Duodenal mucosa (tissue), 2 donors: ENCODE measurements around the gene ZNF438.

ENCODE experiments used
- H3K27ac ChIP-seq: one replicate; pipeline ENCODE4 v1.7.0; 2013; ENCODE audit warnings: low read depth, low read length
- H3K27me3 ChIP-seq, 2 donors: one replicate each; pipeline ENCODE4 v1.7.0; 2013; ENCODE audit warnings: low read length in 2 of 2, control low read depth in 1 of 2; ENCODE audit not compliant: insufficient read depth in 2 of 2, control insufficient read depth in 1 of 2
- H3K36me3 ChIP-seq, 2 donors: one replicate each; pipeline ENCODE4 v1.7.0; 2013; ENCODE audit warnings: low read length in 2 of 2, control low read depth in 1 of 2; ENCODE audit not compliant: insufficient read depth in 2 of 2, control insufficient read depth in 1 of 2
- H3K4me1 ChIP-seq, 2 donors: one replicate each; pipeline ENCODE4 v1.7.0; 2013; ENCODE audit warnings: low read length in 2 of 2, control low read depth in 1 of 2; ENCODE audit not compliant: insufficient read depth in 2 of 2, control insufficient read depth in 1 of 2
- H3K4me3 ChIP-seq, 2 donors: one replicate each; pipeline ENCODE4 v1.7.0; 2013; ENCODE audit warnings: low read length in 2 of 2, low read depth in 1 of 2
- H3K9ac ChIP-seq, 2 donors: one replicate each; pipeline ENCODE4 v1.7.0; 2013; ENCODE audit warnings: low read length in 2 of 2, low read depth in 1 of 2
- H3K9me3 ChIP-seq, 2 donors: one replicate each; pipeline ENCODE4 v1.7.0; 2013; ENCODE audit warnings: low read length in 2 of 2, control low read depth in 1 of 2; ENCODE audit not compliant: control insufficient read depth in 1 of 2

ZNF438 gene

DNA sequence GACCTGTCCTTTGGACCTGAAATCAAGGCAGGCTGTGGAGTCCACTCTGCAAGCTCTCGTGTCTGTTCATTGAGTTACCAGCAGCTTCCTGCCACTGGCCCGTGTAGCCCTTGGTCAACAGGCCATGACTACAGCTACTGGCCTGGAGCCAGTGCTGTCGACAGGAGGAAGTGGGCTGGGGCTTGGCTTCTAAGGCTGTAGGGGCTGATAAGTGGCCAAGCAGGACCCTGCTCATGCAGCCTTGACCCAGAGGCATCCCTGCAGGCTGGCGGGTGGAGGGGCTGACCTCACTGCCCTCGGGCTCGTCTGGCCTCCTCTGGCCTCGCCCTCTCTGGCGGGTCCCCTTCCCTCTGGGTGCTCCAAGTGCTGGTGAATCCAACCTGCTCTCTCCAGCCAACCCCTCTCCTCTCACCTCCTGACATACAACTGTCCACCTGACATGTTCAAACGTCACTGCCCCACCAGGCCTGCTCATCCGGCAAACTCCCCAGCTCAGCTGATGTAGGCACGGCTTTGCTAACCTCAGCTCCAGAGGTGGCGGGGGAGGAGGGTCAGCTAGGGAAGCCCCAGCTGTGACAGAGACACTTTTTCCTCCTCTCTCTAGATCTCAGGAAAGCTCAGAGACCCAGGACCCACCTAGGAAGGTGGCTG, 213.5 kb downstream of the ZNF438 start:
- no peak overlapping the region for H3K4me3 ChIP-seq
- H3K9me3 ChIP-seq, result no peaks in the 10 kb centered on the region
- no peaks in the 10 kb centered on the region for H3K27me3 ChIP-seq
- no peak overlapping the region for H3K9ac ChIP-seq
- no peak overlapping the region for H3K27ac ChIP-seq
- peaks cover 6 to 12% of the 10 kb centered on the region in 2 donors for H3K4me1 ChIP-seq
- H3K36me3 ChIP-seq, result no peaks in the 10 kb centered on the region

DNA sequence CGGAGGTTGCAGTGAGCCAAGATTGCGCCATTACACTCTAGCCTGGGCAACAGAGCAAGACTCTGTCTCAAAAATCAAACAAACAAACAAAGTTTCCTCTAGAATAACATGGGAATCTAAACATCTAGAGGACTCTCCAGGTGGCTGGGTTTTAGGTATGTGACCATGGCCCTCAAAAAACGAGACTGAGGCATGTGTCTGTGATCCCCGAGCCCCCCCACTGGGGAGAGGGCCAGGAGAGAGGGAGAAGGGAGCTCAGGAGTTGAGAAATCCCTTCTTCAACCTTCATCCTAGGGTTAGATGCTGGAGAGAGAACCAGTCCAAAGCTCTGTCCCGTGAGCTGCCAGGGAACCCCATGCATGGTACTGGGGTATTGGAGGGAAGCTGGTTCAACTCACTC, 214.1 kb downstream of the ZNF438 start:
- no peaks in the 10 kb centered on the region for H3K9me3 ChIP-seq
- no peak overlapping the region for H3K9ac ChIP-seq
- no peaks in the 10 kb centered on the region for H3K27me3 ChIP-seq
- no peaks in the 10 kb centered on the region for H3K36me3 ChIP-seq
- H3K4me3 ChIP-seq, result no peak overlapping the region
- no peak overlapping the region for H3K27ac ChIP-seq
- peaks cover 6 to 12% of the 10 kb centered on the region in 2 donors for H3K4me1 ChIP-seq

GRCh38 chr10:30816820-30817171, 214.9 kb downstream of the ZNF438 start:
- Histone ChIP-seq H3K36me3 (no peaks in the 10 kb centered on the region), H3K27me3 (no peaks in the 10 kb centered on the region), H3K4me1 (peaks cover 11 to 14% of the 10 kb centered on the region in 2 donors), H3K9me3 (no peaks in the 10 kb centered on the region), H3K27ac (no peak overlapping the region), H3K9ac (no peak overlapping the region), H3K4me3 (no peak overlapping the region)

GRCh38 chr10:30816159-30816819, 215.4 kb downstream of the ZNF438 start:
- Histone ChIP-seq H3K9me3 (no peaks in the 10 kb centered on the region), H3K27me3 (no peaks in the 10 kb centered on the region), H3K4me1 (peaks cover 12 to 18% of the 10 kb centered on the region in 2 donors), H3K9ac (no peak overlapping the region), H3K4me3 (no peak overlapping the region), H3K36me3 (no peaks in the 10 kb centered on the region), H3K27ac (no peak overlapping the region)

DNA sequence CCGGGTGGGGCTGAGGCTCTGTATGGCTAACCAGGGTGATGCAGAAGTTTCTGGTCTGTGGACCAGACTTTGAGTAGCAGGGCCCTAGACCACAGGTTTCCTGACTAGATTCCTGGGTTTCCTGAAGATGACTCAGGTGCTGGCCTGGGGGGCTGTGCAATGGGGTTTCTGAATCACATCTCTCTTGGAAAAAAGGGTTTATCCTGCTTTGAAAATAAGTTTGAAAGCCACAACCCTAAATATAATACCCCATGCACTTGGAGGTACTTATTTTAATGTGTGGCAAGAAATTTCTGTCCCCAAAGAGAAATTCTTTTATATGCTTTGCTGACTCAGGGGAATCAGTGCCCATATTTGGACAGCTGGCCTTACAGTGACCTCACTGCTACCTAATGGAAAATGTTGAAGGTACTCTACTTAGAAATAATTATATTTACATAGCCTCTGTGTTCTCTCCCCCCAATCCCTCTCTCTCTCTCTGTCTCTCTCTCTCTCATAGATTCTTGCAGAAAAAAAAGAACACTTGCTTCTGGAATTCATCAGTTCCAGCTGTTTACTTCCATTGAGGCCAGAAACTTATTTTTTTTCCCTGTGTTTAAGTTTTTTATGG, 217.7 kb downstream of the ZNF438 start:
- peaks cover 10 to 20% of the 10 kb centered on the region in 2 donors for H3K4me1 ChIP-seq
- no peaks in the 10 kb centered on the region for H3K9me3 ChIP-seq
- no peak overlapping the region for H3K9ac ChIP-seq
- no peak overlapping the region for H3K27ac ChIP-seq
- H3K4me3 ChIP-seq, result no peak overlapping the region
- no peaks in the 10 kb centered on the region for H3K27me3 ChIP-seq
- no peaks in the 10 kb centered on the region for H3K36me3 ChIP-seq

DNA sequence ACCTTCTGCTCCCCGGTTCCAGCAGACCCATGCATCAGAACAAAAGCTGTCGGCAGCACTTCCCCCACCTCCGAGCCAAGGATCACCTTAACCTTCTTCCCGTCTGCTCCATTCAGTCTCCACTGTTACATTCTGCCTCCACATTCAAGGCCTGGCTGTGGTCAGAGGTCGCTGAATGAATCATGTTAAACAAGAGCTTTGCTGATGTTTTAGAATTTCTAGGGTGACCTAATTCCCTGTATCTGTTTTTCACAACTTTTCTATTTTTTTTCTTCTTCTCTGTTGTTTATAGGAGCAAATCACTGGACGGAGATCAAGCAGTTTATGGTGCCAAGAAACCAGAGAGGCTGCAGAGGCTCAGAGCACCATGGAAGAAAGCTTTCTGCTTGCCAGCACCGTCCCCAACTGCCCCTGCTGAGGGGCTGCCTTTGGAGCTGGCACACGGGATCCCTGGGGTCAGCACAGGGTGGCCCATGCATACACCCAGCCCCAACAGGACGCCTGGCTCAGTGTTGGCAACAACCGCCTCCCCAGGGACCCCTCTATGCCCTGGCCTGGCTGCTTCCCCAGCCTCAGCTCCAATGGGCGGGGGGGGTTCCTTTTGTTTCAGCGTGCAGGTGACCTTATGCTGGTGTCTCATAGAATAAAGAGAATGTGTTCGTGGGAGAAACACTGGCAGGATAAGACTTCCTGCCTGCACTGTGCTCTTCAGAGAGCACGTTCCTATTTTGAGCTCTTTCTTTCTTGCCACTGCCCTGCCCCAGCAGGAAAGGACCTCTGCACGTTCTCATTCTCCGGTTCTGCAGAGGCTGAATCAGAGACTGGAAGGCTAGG, 219.4 kb downstream of the ZNF438 start:
- Histone ChIP-seq H3K9ac (no peak overlapping the region), H3K27me3 (no peaks in the 10 kb centered on the region), H3K36me3 (no peaks in the 10 kb centered on the region), H3K9me3 (no peaks in the 10 kb centered on the region), H3K4me3 (no peak overlapping the region), H3K4me1 (peaks cover 10% of the 10 kb centered on the region in 2 donors), H3K27ac (no peak overlapping the region)

- no peaks in the 10 kb centered on the region for H3K27me3 ChIP-seq
- H3K4me1 ChIP-seq, result peaks cover 10% of the 10 kb centered on the region in 2 donors
- H3K27ac ChIP-seq, result no peak overlapping the region
- H3K9me3 ChIP-seq, result no peaks in the 10 kb centered on the region
- H3K4me3 ChIP-seq, result no peak overlapping the region
- H3K36me3 ChIP-seq, result no peaks in the 10 kb centered on the region
- no peak overlapping the region for H3K9ac ChIP-seq
Measured at GRCh38 chr10:30811276-30812017, 220.2 kb downstream of the ZNF438 start.

DNA sequence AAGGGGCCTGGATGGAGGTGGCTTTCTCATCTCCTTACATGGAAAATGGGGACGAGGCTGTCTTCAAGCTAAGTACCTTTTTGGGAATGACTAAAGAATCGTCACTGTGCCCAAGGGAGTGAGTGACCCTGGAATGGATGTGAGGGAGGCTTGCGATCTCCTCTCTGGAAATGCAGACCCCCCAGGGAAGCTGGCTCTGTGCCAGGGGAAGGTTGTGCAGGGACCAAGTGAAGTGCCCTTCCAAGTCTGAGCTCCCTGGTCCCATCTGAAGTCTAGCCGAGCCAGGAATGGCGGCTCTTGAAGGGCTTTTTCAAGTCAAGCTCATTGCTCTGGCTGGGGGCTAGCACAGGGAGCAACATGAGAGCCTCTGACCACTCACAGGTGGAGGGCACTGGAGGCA, 221.2 kb downstream of the ZNF438 start:
- Histone ChIP-seq H3K9me3 (no peaks in the 10 kb centered on the region), H3K36me3 (no peaks in the 10 kb centered on the region), H3K27ac (no peak overlapping the region), H3K4me1 (peaks cover 8 to 10% of the 10 kb centered on the region in 2 donors), H3K4me3 (no peak overlapping the region), H3K27me3 (no peaks in the 10 kb centered on the region), H3K9ac (no peak overlapping the region)

DNA sequence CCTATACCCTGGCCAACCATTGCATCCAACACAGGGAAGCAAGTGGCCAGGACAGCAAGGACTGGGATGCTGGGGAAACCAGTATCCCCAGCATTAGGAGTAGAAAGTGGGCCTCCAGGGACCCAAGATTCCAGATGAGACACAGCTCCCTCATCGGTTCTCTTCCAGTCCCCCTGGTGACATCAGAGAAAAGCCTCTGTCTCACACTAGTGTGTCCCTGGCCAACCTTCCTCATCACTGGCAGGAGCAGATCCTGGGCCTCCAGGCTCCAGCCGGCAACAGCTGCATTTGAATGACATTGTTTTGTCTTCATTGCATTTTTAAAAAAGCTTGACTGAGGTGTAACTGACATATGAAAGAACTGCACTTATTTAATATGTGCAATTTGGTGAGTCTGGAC, 224.8 kb downstream of the ZNF438 start:
- H3K9ac ChIP-seq, result no peak overlapping the region
- H3K4me1 ChIP-seq, result peaks cover 4 to 13% of the 10 kb centered on the region in 2 donors
- H3K36me3 ChIP-seq, result no peaks in the 10 kb centered on the region
- no peak overlapping the region for H3K27ac ChIP-seq
- no peaks in the 10 kb centered on the region for H3K27me3 ChIP-seq
- H3K9me3 ChIP-seq, result no peaks in the 10 kb centered on the region
- H3K4me3 ChIP-seq, result no peak overlapping the region
